Tibial nerve (tissue), 4 donors: ENCODE results near the gene PHLPP1.

Source experiments
- EP300 ChIP-seq, 2 donors: sonication (generic); formaldehyde crosslinking; IDR thresholded peaks; one replicate each; pipeline ENCODE4 v1.6.1; 2017; ENCODE audit warnings: antibody characterized with exemption in 2 of 2, mild to moderate bottlenecking in 1 of 2
- POLR2A ChIP-seq, 2 donors: fragments of 450-650 bp; IDR thresholded peaks; one replicate each; pipeline ENCODE4 v1.6.1; 2017; ENCODE audit warnings: antibody characterized with exemption in 2 of 2, mild to moderate bottlenecking in 2 of 2, moderate library complexity in 2 of 2
- TF ChIP-seq, protein P1 (sequence below), 5 experiments: fragments of 200-600 bp in 3 of 5; fragments of 450-650 bp in 2 of 5; sonication (generic) in 3 of 5; IDR thresholded peaks; one replicate each; pipeline ENCODE4 v1.5.1; 2016 to 2019; ENCODE audit warnings: antibody characterized with exemption in 5 of 5, mild to moderate bottlenecking in 3 of 5, moderate library complexity in 2 of 5

DNA sequence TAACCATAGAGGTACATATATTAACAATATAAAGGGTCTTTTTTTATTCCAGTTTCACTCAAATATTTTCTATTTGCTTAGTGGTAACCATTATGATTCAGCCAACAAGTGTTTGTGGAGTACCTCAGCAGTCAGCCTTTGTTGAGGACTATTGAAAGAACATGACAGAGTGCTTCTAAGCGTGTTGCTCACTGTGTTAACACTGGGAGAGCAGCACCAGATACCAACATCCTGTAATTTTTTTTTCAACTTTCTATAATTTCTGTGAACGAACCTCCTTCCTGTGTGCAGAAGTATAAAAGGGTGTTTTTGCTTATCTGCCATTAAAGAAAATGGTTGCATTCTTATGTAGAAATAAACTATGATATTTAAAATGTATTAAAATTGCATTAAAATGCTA, 239.0 kb downstream of the PHLPP1 start:
- TF ChIP-seq, protein P1, sequence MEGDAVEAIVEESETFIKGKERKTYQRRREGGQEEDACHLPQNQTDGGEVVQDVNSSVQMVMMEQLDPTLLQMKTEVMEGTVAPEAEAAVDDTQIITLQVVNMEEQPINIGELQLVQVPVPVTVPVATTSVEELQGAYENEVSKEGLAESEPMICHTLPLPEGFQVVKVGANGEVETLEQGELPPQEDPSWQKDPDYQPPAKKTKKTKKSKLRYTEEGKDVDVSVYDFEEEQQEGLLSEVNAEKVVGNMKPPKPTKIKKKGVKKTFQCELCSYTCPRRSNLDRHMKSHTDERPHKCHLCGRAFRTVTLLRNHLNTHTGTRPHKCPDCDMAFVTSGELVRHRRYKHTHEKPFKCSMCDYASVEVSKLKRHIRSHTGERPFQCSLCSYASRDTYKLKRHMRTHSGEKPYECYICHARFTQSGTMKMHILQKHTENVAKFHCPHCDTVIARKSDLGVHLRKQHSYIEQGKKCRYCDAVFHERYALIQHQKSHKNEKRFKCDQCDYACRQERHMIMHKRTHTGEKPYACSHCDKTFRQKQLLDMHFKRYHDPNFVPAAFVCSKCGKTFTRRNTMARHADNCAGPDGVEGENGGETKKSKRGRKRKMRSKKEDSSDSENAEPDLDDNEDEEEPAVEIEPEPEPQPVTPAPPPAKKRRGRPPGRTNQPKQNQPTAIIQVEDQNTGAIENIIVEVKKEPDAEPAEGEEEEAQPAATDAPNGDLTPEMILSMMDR (IDR thresholded peaks at IDR 0.05) = no peak
- TF ChIP-seq POLR2A (IDR thresholded peaks at IDR 0.05) (no peak), EP300 (IDR thresholded peaks at IDR 0.05) (no peak)
